AG09309 (cell line): ENCODE results near the gene FYB1.

Experiments used
- DNase-seq: peaks from one replicate; pipeline ENCODE4 v3.0.0-alpha.2; 2010; ENCODE audit warnings: low read depth
- H3K4me3 ChIP-seq: 2 replicates; pipeline ENCODE4 v1.5.1; 2011; ENCODE audit warnings: mild to moderate bottlenecking, low read depth, low read length, moderate library complexity; ENCODE audit not compliant: control insufficient read depth
- TF ChIP-seq, protein P1 (sequence below): IDR thresholded peaks from 2 replicates; pipeline ENCODE4 v1.5.1; 2011; ENCODE audit warnings: mild to moderate bottlenecking, low read depth, low read length, inconsistent platforms; ENCODE audit not compliant: insufficient read depth, control insufficient read depth; ENCODE audit errors: missing control alignments

Gene FYB1

GRCh38 chr5:39099831-39100230, 119.5 kb downstream of the FYB1 start:
- TF ChIP-seq, protein P1, sequence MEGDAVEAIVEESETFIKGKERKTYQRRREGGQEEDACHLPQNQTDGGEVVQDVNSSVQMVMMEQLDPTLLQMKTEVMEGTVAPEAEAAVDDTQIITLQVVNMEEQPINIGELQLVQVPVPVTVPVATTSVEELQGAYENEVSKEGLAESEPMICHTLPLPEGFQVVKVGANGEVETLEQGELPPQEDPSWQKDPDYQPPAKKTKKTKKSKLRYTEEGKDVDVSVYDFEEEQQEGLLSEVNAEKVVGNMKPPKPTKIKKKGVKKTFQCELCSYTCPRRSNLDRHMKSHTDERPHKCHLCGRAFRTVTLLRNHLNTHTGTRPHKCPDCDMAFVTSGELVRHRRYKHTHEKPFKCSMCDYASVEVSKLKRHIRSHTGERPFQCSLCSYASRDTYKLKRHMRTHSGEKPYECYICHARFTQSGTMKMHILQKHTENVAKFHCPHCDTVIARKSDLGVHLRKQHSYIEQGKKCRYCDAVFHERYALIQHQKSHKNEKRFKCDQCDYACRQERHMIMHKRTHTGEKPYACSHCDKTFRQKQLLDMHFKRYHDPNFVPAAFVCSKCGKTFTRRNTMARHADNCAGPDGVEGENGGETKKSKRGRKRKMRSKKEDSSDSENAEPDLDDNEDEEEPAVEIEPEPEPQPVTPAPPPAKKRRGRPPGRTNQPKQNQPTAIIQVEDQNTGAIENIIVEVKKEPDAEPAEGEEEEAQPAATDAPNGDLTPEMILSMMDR: no peak
- DNase-seq: no peak
- H3K4me3 ChIP-seq: no peak overlapping the region

DNA sequence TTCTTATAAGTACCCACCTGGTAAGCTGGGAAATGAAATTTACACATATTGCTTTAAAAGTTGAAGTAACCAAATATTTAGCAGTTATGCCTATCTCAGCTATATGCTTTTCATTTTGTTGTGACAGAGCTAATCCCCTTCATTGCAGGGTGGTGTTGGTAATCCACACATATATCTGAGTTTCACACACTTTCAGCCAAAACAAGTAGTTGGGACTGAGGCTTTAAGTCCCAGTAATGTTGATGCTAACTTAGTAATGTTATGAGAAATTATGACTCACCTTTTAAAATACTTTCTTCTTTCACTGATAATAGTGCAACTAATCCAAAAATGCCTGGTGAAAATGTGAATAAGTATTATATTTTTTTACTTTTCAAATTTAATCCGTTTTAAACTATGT, 126.0 kb downstream of the FYB1 start:
- DNase-seq: no peak
- TF ChIP-seq, protein P1: no peak
- H3K4me3 ChIP-seq: no peak overlapping the region

- H3K4me3 ChIP-seq: no peak overlapping the region
- no peak for DNase-seq
- TF ChIP-seq, protein P1: no peak
Measured at GRCh38 chr5:39092581-39093351, 126.6 kb downstream of the FYB1 start.

DNA sequence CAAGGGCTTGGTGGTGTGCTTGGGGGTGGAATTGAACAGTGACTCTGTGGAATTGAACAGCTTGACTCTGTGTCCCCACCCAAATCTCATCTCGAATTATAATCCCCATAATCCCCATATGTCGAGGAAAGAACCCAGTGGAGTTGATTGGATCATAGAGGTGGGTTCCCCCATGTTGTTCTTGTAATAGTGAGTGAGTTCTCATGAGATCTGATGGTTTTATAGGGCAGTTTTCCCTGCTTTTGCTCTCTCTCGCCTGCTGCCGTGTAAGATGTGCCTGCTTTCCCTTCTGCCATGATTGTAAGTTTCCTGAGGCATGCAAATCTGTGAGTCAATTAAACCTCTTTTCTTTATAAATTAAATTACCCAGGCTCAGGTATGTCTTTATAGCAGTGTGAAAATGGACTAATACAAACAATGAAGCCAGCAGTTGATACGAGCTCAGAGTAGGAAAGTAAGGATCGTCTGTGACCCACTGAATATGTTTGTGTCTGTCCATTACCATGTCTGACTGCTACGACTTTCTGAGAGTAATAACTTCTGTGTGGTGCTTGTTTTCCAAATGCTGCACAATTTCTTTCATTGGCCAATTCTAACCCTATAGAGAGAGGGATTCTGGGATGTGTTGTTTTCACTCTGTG, 127.3 kb downstream of the FYB1 start:
- no peak for DNase-seq
- no peak overlapping the region for H3K4me3 ChIP-seq
- TF ChIP-seq, protein P1: no peak

DNA sequence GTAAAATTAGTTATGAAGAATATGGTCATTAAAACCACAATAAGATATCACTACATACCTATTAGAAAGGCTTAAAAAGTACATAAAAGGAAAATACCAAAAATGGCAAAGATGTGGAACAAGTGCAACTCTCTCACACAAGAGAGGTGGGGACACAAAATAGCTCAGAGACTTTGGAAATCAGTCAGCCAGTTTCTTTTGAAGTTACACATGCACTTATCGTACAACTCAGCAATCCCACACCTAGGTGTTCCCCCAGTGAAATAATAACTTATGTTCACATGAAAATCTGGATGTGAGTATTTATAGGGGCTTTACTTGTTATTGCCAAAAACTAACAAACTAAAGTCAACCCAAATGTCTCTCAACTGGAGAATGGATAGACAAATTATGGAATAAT, 135.4 kb downstream of the FYB1 start:
- TF ChIP-seq, protein P1: no peak
- no peak for DNase-seq
- no peak overlapping the region for H3K4me3 ChIP-seq

- TF ChIP-seq, protein P1: no peak
- H3K4me3 ChIP-seq: no peak overlapping the region
- DNase-seq: no peak
Measured at GRCh38 chr5:39082995-39083394, 136.4 kb downstream of the FYB1 start.
